B cell (primary cell): ENCODE measurements around the gene EIF3B. TPM values are rescaled to one million over a fixed set of nuclear protein-coding genes. Genes with fewer than 3 reads are reported as not detected.
"Not testable (repeated sequence)": the region's sequence is repeated elsewhere in the genome, so short reads cannot be mapped to it uniquely, and the experiment has no call there.

Experiments
- ATAC-seq: fragments of 200-7000 bp; cut with Tn5 transposase; one replicate; pipeline ENCODE4 v1.10.0; 2021; ENCODE audit warnings: low read depth, mild to moderate bottlenecking, moderate number of reproducible peaks, moderate library complexity
- CTCF ChIA-PET: fragments of 350-600 bp; sonication (Branson Sonifier 250); formaldehyde crosslinking; loops from one replicate; lab custom pipeline; 2021; ENCODE audit warnings: antibody characterized with exemption, inconsistent platforms; lab: Charles Lee
- POLR2A ChIA-PET: fragments of 350-600 bp; sonication (Branson Sonifier 250); formaldehyde crosslinking; loops from one replicate; lab custom pipeline; 2021; ENCODE audit warnings: antibody characterized with exemption; lab: Charles Lee
- DNase-seq: peaks from one replicate; pipeline ENCODE4 v3.0.0; 2013
- H2AFZ ChIP-seq: 2 replicates; pipeline ENCODE4 v1.6.1; 2012; ENCODE audit warnings: mild to moderate bottlenecking, low read depth, low read length; ENCODE audit not compliant: insufficient read depth, poor library complexity, severe bottlenecking
- H3K27ac ChIP-seq, 2 donors: 1 replicate in 1 of 2; 2 replicates in 1 of 2; pipeline ENCODE4 v1.5.1; 2012 to 2013; ENCODE audit warnings: low read length in 2 of 2, mild to moderate bottlenecking in 2 of 2, moderate library complexity in 1 of 2
- H3K27me3 ChIP-seq, 4 experiments: fragments of 200-600 bp in 1 of 4; sonication (generic) in 1 of 4; replicated peaks in 1 of 4; 1 replicate in 2 of 4; 2 replicates in 2 of 4; pipeline versions ENCODE4 v1.6.1 to v1.7.0; 2013 to 2016; ENCODE audit warnings: low read length in 3 of 4, mild to moderate bottlenecking in 2 of 4, mixed read lengths in 1 of 4, moderate library complexity in 1 of 4; ENCODE audit not compliant: insufficient read depth in 4 of 4, control insufficient read depth in 3 of 4; ENCODE audit errors: control extremely low read depth in 1 of 4
- H3K36me3 ChIP-seq, 2 experiments: replicated peaks in 1 of 2; 1 replicate in 1 of 2; 2 replicates in 1 of 2; pipeline versions ENCODE4 v1.6.1 to v1.7.1; 2013; ENCODE audit warnings: low read length in 1 of 2; ENCODE audit not compliant: insufficient read depth in 2 of 2, control insufficient read depth in 1 of 2; ENCODE audit errors: control extremely low read depth in 1 of 2, extremely low read depth in 1 of 2
- H3K4me1 ChIP-seq, 2 donors: fragments of 200-600 bp in 1 of 2; sonication (generic) in 1 of 2; 1 replicate in 1 of 2; 2 replicates in 1 of 2; pipeline versions ENCODE4 v1.5.1 to v1.6.1; 2013 to 2017; ENCODE audit warnings: low read length in 2 of 2; ENCODE audit not compliant: control insufficient read depth in 2 of 2, insufficient read depth in 2 of 2
- H3K4me2 ChIP-seq: replicated peaks from 2 replicates; pipeline ENCODE3; 2012; ENCODE audit warnings: mild to moderate bottlenecking, low read depth, low read length; ENCODE audit not compliant: poor library complexity, severe bottlenecking
- H3K4me3 ChIP-seq, 5 experiments: fragments of 200-600 bp in 1 of 5; sonication (generic) in 1 of 5; 1 replicate in 3 of 5; 2 replicates in 2 of 5; pipeline versions ENCODE4 v1.5.1 to v1.7.0; 2011 to 2016; ENCODE audit warnings: low read length in 4 of 5, mild to moderate bottlenecking in 4 of 5, low read depth in 2 of 5, control low read depth in 1 of 5, moderate library complexity in 1 of 5; ENCODE audit not compliant: insufficient read depth in 1 of 5; ENCODE audit errors: control extremely low read depth in 1 of 5, extremely low read depth in 1 of 5
- H3K79me2 ChIP-seq: fragments of 200-600 bp; sonication (generic); one replicate; pipeline ENCODE4 v1.6.0; 2016; ENCODE audit warnings: low read length; ENCODE audit not compliant: control insufficient read depth, insufficient read depth
- H3K9ac ChIP-seq: fragments of 200-600 bp; sonication (generic); 2 replicates; pipeline ENCODE4 v1.6.1; 2017; ENCODE audit warnings: mild to moderate bottlenecking, low read length, moderate library complexity
- H3K9me3 ChIP-seq, 3 donors: one replicate each; pipeline versions ENCODE4 v1.6.1 to v1.7.1; 2013; ENCODE audit warnings: low read length in 2 of 3; ENCODE audit not compliant: control insufficient read depth in 2 of 3, insufficient read depth in 1 of 3; ENCODE audit errors: control extremely low read depth in 1 of 3
- H4K20me1 ChIP-seq: 2 replicates; pipeline ENCODE4 v1.6.0; 2012; ENCODE audit warnings: mild to moderate bottlenecking, low read length; ENCODE audit not compliant: insufficient read depth, control insufficient read depth, poor library complexity, severe bottlenecking
- H3K27ac Mint-ChIP-seq: one replicate; pipeline ENCODE4 v1.8.0; 2021; ENCODE audit warnings: mixed read lengths
- H3K27me3 Mint-ChIP-seq: one replicate; pipeline ENCODE4 v1.8.0; 2021; ENCODE audit warnings: mixed read lengths
- H3K4me1 Mint-ChIP-seq: one replicate; pipeline ENCODE4 v1.8.0; 2021; ENCODE audit warnings: mixed read lengths
- H3K4me3 Mint-ChIP-seq: one replicate; pipeline ENCODE4 v1.8.0; 2021; ENCODE audit warnings: mixed read lengths
- H3K9me3 Mint-ChIP-seq: one replicate; pipeline ENCODE4 v1.8.0; 2022; ENCODE audit warnings: mixed read lengths; ENCODE audit not compliant: insufficient read depth
- EZH2 ChIP-seq: IDR thresholded peaks from 2 replicates; pipeline ENCODE4 v1.6.1; 2012; ENCODE audit warnings: borderline replicate concordance, low read depth, mild to moderate bottlenecking, moderate library complexity, low read length; ENCODE audit not compliant: insufficient read depth, poor library complexity, severe bottlenecking
- WGBS: methylation state at CpG from one replicate; pipeline ENCODE4 v1.1.5; 2013; ENCODE audit warnings: missing lambda C conversion rate; ENCODE audit not compliant: insufficient coverage; 5-methylcytosine and 5-hydroxymethylcytosine counted together
- intact Hi-C: fragments of 100-400 bp; cut with micrococcal nuclease; formaldehyde crosslinking; loops from one replicate; pipeline ENCODE4 v1.10.0; 2022
- polyA plus RNA-seq: library from polyadenylated mRNA; depleted of rRNA; stranded (reverse); fragments of >200 nt; gene quantifications from 2 replicates; pipeline ENCODE4 v1.2.3, GENCODE V29; 2012
- total RNA-seq, 2 donors: library from RNA; stranded (reverse); fragments of 120-200 nt in 1 of 2; gene quantifications; 1 replicate in 1 of 2; 2 replicates in 1 of 2; pipeline versions ENCODE4 v1.2.3 to v1.2.4, GENCODE V29; 2013 to 2022
- TF ChIP-seq, protein P1 (sequence below): fragments of 200-600 bp; IDR thresholded peaks from one replicate; pipeline ENCODE4 v1.8.0; 2022; ENCODE audit warnings: antibody characterized with exemption, mild to moderate bottlenecking

EIF3B gene
- total and polyA plus RNA-seq, 2 donors (not counting 1 experiment from before 2014, with no cell fraction given): 69.3 to 152 TPM

DNA sequence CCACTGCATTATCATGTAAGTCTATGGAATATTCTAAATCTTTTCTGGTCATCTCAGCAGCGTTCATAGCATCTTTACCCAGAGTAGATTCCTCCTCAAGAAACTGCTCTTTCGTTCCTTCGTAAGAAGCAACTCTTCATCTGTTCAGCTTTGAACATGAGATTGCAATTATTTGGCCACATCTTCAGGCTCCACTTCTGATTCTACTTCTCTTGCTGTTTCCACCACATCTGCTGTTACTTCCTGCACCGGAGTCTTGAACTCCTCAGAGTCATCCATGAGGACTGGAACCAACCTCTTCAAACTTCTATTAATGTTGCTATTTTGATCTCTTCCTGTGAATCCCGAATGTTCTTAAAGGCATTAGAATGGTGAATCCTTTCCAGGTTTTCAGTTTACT lies 61.4 kb downstream of the EIF3B start:
- 29% methylated on average over 3 of the region's 5 CpGs for WGBS
- Mint-ChIP-seq H3K4me1 (peaks cover 29% of the 10 kb centered on the region), H3K27ac (no peak overlapping the region), H3K4me3 (no peak overlapping the region), H3K9me3 (no peaks in the 10 kb centered on the region), H3K27me3 (no peaks in the 10 kb centered on the region)
- intact Hi-C loops: no loop called here
- H3K79me2 ChIP-seq: peaks cover 78% of the 10 kb centered on the region
- H2AFZ ChIP-seq: no peak overlapping the region
- H4K20me1 ChIP-seq: peaks cover 24% of the 10 kb centered on the region
- ChIA-PET POLR2A (interaction anchor here (0.8 kb wide), 1 partner anchor 168 kb away, joined by 7 read pairs; no protein-coding TSS in a partner anchor), CTCF (no interaction called here)
- no peaks in the 10 kb centered on the region for H3K27me3 ChIP-seq
- peaks cover 0 to 2% of the 10 kb centered on the region in 2 experiments for H3K36me3 ChIP-seq
- H3K27ac ChIP-seq: no peak overlapping the region
- DNase-seq: no peak
- H3K4me2 ChIP-seq: no peak overlapping the region
- H3K4me3 ChIP-seq: no peak overlapping the region
- peaks cover 2 to 23% of the 10 kb centered on the region in 2 donors for H3K4me1 ChIP-seq
- TF ChIP-seq, protein P1, sequence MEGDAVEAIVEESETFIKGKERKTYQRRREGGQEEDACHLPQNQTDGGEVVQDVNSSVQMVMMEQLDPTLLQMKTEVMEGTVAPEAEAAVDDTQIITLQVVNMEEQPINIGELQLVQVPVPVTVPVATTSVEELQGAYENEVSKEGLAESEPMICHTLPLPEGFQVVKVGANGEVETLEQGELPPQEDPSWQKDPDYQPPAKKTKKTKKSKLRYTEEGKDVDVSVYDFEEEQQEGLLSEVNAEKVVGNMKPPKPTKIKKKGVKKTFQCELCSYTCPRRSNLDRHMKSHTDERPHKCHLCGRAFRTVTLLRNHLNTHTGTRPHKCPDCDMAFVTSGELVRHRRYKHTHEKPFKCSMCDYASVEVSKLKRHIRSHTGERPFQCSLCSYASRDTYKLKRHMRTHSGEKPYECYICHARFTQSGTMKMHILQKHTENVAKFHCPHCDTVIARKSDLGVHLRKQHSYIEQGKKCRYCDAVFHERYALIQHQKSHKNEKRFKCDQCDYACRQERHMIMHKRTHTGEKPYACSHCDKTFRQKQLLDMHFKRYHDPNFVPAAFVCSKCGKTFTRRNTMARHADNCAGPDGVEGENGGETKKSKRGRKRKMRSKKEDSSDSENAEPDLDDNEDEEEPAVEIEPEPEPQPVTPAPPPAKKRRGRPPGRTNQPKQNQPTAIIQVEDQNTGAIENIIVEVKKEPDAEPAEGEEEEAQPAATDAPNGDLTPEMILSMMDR: no peak
- no peak for TF ChIP-seq EZH2
- H3K9me3 ChIP-seq: no peaks in the 10 kb centered on the region
- H3K9ac ChIP-seq: no peak overlapping the region
- ATAC-seq: no peak

DNA sequence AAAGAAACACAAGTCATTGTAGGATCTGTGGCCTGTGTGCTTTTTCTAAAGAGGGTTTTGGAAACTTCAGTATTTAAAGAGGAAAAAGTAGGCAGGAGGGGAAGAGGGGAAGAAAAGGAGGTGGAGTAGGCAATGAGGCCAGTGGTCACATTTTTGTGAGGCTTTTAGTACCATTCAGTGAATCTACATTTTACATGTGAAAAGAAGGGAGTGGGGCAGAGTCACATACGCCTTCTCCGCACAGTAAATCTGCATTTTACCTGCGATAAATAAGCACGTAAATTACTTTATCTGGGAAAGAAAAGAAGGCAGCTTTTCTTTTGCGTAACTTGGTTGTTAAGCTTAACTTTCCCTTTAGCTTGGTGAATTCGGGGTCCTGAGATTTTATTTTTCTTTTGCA lies 62.0 kb downstream of the EIF3B start:
- no peak for DNase-seq
- Histone ChIP-seq H3K79me2 (peaks cover 77% of the 10 kb centered on the region), H3K36me3 (peaks cover 0 to 2% of the 10 kb centered on the region in 2 experiments), H3K4me2 (no peak overlapping the region), H3K9ac (no peak overlapping the region), H3K9me3 (no peaks in the 10 kb centered on the region), H3K27ac (no peak overlapping the region), H3K4me3 (no peak overlapping the region), H4K20me1 (peaks cover 24% of the 10 kb centered on the region), H3K27me3 (no peaks in the 10 kb centered on the region), H3K4me1 (peaks cover 3 to 29% of the 10 kb centered on the region in 2 donors), H2AFZ (no peak overlapping the region)
- peaks cover 32% of the 10 kb centered on the region for H3K4me1 Mint-ChIP-seq
- TF ChIP-seq EZH2: no peak
- TF ChIP-seq, protein P1: no peak
- 96% methylated on average over 6 of the region's 6 CpGs for WGBS
- intact Hi-C loops: no loop called here
- no peaks in the 10 kb centered on the region for H3K9me3 Mint-ChIP-seq
- H3K27me3 Mint-ChIP-seq: no peaks in the 10 kb centered on the region
- H3K27ac Mint-ChIP-seq: no peak overlapping the region
- ChIA-PET POLR2A (interaction anchor here (0.6 to 0.8 kb wide), 2 partner anchors 88 to 167 kb away, joined by 3 to 7 read pairs; no protein-coding TSS in a partner anchor), CTCF (no interaction called here)
- ATAC-seq: no peak
- no peak overlapping the region for H3K4me3 Mint-ChIP-seq

DNA sequence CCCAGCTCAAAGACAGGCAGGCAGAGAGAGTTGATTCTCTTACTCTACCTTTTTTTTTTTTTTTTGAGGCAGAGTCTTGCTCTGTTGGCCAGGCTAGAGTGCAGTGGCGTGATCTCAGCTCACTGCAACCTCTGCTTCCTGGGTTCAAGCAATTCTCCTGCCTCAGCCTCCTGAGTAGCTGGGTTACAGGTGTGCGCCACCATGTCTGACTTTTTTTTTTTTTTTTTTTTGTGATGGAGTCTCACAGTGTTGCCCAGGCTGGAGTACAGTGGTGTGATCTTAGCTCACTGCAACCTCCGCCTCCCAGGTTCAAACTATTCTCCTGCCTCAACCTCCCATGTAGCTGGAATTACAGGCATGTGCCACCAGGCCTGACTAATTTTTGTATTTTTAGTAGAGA lies 62.6 kb downstream of the EIF3B start:
- H3K27me3 Mint-ChIP-seq, H2AFZ ChIP-seq, H3K27ac Mint-ChIP-seq, H3K4me2 ChIP-seq, intact Hi-C loops, H3K27me3 ChIP-seq, H3K4me3 ChIP-seq, H3K4me3 Mint-ChIP-seq, H3K9ac ChIP-seq, H3K36me3 ChIP-seq, H3K9me3 ChIP-seq, H3K27ac ChIP-seq, H3K9me3 Mint-ChIP-seq, ATAC-seq, DNase-seq: not testable (repeated sequence)
- peaks cover 24% of the 10 kb centered on the region for H4K20me1 ChIP-seq
- WGBS: no CpG with 5 or more reads among the region's 3 CpGs
- ChIA-PET POLR2A (interaction anchor here (0.6 to 0.8 kb wide), 2 partner anchors 87 to 167 kb away, joined by 3 to 7 read pairs; no protein-coding TSS in a partner anchor), CTCF (interaction anchor here (0.7 kb wide), 1 partner anchor 75 kb away, joined by 4 read pairs; no protein-coding TSS in a partner anchor)
- H3K4me1 Mint-ChIP-seq: peaks cover 33% of the 10 kb centered on the region
- H3K79me2 ChIP-seq: peaks cover 77% of the 10 kb centered on the region
- peaks cover 3 to 26% of the 10 kb centered on the region in 2 donors for H3K4me1 ChIP-seq
